Measurements from ENCODE around the gene XKR8. TPM values are rescaled to one million over a fixed set of nuclear protein-coding genes. Genes with fewer than 3 reads are reported as not detected.

XKR8 gene
- total and polyA plus RNA-seq, 2 of the 4 experiments (the other 2 are of a cell fraction), result 1.1 to 10.7 TPM

- no peak overlapping the region for H3K23ac ChIP-seq (ENCODE audit: low read depth, low read length)
- intact Hi-C loops (cut with micrococcal nuclease), result no loop called here
Observed at GRCh38 chr1:27973771-27974416, 14.1 kb downstream of the XKR8 start.

More at GRCh38 chr1:27973771-27974416, 14.1 kb downstream of the XKR8 start:
- dilution Hi-C loops (cut with HindIII; ENCODE audit: low sequenced_read_pairs, unreplicated experiment) (no loop called here), in situ Hi-C loops (cut with MboI; ENCODE audit: low sequenced_read_pairs) (no loop called here)
- CTCF ChIA-PET, result no interaction called here
- Histone ChIP-seq H3K9me1 (ENCODE audit: insufficient read depth, low read length) (peaks cover 9% of the 10 kb centered on the region), H3K27ac (ENCODE audit: insufficient read depth, low read length) (no peak overlapping the region), H3K79me1 (ENCODE audit: low read depth in 1 of 2, low read length in 2 of 2) (peaks cover 4 to 13% of the 10 kb centered on the region in 2 experiments; a peak in 3 of 4 replicates), H2AFZ (replicated peaks; ENCODE audit: low read length, poor library complexity) (no peak overlapping the region), H3K18ac (ENCODE audit: low read depth, low read length) (no peak overlapping the region), H2AK5ac (ENCODE audit: low read depth, low read length) (no peak overlapping the region), H3K14ac (replicated peaks; ENCODE audit: low read depth, low read length) (no peak overlapping the region), H2BK15ac (ENCODE audit: low read depth, low read length) (no peak overlapping the region), H3K9me3 (ENCODE audit: control insufficient read depth, insufficient read depth, low read length) (no peaks in the 10 kb centered on the region), H2AK9ac (replicated peaks; ENCODE audit: low read depth, low read length, poor library complexity) (no peak overlapping the region), H4K5ac (ENCODE audit: low read depth, low read length) (no peak overlapping the region), H3K36me3 (ENCODE audit: control insufficient read depth, insufficient read depth, low read length) (peaks cover 9% of the 10 kb centered on the region), H3K27me3 (ENCODE audit: control insufficient read depth, insufficient read depth, low read length) (no peaks in the 10 kb centered on the region), H4K8ac (ENCODE audit: low read depth in 2 of 2, low read length in 2 of 2) (no peak overlapping the region), H3K56ac (ENCODE audit: extremely low read depth, insufficient read depth, low read length) (no peak overlapping the region), H3K4me1 (ENCODE audit: control insufficient read depth, insufficient read depth, low read length) (peaks cover 13% of the 10 kb centered on the region), H4K20me1 (ENCODE audit: insufficient read depth, low read length) (no peaks in the 10 kb centered on the region), H2BK5ac (ENCODE audit: low read depth, low read length, poor library complexity, severe bottlenecking) (no peak overlapping the region), H3K4me2 (ENCODE audit: low read depth, low read length) (no peak overlapping the region), H3K9ac (ENCODE audit: low read depth, low read length) (no peak overlapping the region), H4K91ac (ENCODE audit: insufficient read depth, low read depth, low read length) (no peak overlapping the region), H2BK20ac (ENCODE audit: low read depth, low read length) (no peak overlapping the region), H3K4ac (ENCODE audit: low read depth, low read length) (no peak overlapping the region), H3K4me3 (ENCODE audit: insufficient read depth, low read depth, low read length) (no peak overlapping the region), H2BK120ac (ENCODE audit: low read depth, low read length) (no peak overlapping the region)
- ATAC-seq (ENCODE audit: low read depth) (no peak), DNase-seq (no peak)
- POLR2A ChIA-PET (ENCODE audit: unreplicated experiment), result no interaction called here
- BruUV-seq (replicated peaks), result no TSS peak
- 80% methylated on average over 1 of the region's 4 CpGs; no CpG with 5 or more reads in 1 of the 2 experiments for WGBS, 2 experiments (ENCODE audit: extremely low coverage in 2 of 2, insufficient read length in 1 of 2)
- no peak for TF ChIP-seq RCOR1 (IDR thresholded peaks at IDR 0.05; ENCODE audit: insufficient replicate concordance, low read length)
- no peak for TF ChIP-seq POLR2A (IDR thresholded peaks at IDR 0.05; ENCODE audit: low read depth, low read length)
- no peak for TF ChIP-seq MXI1 (IDR thresholded peaks at IDR 0.05; ENCODE audit: borderline replicate concordance, low read depth, low read length)
- no peak for TF ChIP-seq NFE2L2 (IDR thresholded peaks at IDR 0.05; ENCODE audit: low read depth, low read length)
- no peak for TF ChIP-seq CTCF (conservative IDR thresholded peaks at IDR 0.05; ENCODE audit: low read depth, low read length)
- no peak for TF ChIP-seq FOS (IDR thresholded peaks at IDR 0.05; ENCODE audit: low read depth, low read length)
- TF ChIP-seq RFX5 (IDR thresholded peaks at IDR 0.05; ENCODE audit: low read depth, low read length), result no peak
- TF ChIP-seq RAD21 (IDR thresholded peaks at IDR 0.05; ENCODE audit: low read length), result no peak
- no peak for TF ChIP-seq USF2 (IDR thresholded peaks at IDR 0.05; ENCODE audit: low read depth, low read length)
- no peak for TF ChIP-seq CEBPB (IDR thresholded peaks at IDR 0.05; ENCODE audit: low read depth, low read length)

Measured in IMR-90 (cell line).